NCI-H446 (cell line): ENCODE data around the gene DAB1.
A peak's percentile ranks its signal among the peaks of the same experiment; 100 is the strongest.

Source experiments
- DNase-seq, 2 experiments: peaks; one replicate each; lab custom pipeline; 2025; lab: John Stamatoyannopoulos, UW

DAB1 gene

DNA sequence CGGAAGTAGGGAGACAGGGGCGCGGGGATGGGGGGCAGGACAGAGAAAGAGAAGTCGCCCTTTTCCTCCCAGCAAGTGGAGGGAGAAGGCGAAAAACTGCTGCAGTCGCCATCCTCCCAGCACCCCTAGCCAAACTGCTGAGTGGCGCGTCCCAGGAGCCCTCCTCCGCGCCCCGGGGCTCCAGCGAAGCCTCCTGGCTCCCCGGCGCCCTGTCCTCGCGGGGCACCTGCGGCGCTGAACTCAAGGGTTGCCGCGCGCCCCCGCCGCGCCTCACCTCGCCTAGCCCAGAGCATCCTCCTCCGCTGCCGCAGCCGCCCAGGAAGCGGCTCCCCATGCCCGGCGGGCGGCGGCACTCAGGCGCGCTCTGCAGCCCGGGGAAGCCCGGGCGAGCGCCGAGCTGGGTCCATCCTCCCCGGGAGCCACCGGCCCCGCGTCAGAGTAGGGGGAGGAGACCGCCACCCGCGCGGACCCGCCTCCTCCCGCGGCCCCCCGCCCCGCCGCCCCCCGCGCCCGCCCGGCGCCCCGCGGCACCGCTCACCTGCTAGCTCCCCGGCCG, at the start of gene DAB1:
Gene DAB1, minus strand, starts transcription at position 405 of the 556 bp plus-strand sequence. CDS start 133,030 bp downstream, outside the sequence.
- no peak for DNase-seq

DNA sequence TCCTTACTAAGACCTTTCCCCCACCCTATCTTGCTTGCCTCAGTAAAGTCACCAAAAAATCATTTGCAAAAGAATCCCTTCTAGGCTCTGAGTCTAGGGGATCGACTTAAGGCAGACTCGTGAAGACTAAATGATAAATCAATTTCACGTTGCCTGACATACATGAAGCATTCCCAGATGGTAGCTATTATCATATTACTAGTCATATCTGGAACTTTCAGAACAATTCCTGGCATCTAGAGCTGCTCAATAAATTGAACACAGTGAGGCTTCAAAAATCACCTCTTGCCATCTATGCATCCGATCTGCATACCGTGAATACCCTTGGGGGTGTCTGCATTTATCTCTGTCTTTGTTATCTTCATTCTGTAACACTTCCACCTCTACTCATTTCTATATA, 49.6 kb upstream of the DAB1 start:
- DNase-seq = no peak

DNA sequence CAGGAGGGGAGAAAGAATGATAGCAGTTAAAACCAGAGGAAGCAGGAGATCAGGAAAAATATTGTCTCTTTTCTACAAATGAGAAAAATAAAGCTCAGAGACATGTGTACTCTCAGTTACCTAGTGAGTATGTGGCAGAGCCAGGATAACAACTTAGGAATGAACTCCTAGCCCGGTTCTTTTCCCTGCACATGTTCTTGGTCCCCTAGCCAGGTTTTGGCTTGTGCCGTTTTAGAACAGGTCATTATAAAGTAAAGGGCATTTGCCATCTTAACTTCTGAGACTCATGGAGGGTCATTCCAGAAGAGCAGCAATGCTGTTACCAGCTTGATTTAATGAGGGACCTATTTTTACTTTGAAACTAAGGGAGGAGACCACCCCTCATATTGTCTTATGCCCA, 48.1 kb upstream of the DAB1 start:
- DNase-seq = no peak

DNA sequence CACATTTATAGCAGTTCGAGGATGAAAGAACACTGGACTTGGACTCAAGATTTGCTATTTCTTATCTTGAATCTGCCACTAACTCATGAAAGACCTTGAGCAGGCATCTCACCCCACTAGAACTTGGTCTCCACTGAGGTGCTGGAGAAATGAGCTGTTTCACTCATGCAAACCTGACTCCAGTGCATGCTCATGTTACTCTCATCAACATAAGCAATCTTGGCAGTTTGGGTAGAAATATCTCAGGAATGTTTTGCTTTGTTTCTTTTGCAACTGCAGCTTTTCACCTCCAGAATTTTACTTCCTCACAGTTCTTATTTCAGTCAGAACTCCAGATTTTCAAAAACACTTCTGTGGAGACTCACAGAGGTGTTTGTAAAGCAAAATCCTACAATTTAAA, 46.2 kb upstream of the DAB1 start:
- DNase-seq = no peak

DNA sequence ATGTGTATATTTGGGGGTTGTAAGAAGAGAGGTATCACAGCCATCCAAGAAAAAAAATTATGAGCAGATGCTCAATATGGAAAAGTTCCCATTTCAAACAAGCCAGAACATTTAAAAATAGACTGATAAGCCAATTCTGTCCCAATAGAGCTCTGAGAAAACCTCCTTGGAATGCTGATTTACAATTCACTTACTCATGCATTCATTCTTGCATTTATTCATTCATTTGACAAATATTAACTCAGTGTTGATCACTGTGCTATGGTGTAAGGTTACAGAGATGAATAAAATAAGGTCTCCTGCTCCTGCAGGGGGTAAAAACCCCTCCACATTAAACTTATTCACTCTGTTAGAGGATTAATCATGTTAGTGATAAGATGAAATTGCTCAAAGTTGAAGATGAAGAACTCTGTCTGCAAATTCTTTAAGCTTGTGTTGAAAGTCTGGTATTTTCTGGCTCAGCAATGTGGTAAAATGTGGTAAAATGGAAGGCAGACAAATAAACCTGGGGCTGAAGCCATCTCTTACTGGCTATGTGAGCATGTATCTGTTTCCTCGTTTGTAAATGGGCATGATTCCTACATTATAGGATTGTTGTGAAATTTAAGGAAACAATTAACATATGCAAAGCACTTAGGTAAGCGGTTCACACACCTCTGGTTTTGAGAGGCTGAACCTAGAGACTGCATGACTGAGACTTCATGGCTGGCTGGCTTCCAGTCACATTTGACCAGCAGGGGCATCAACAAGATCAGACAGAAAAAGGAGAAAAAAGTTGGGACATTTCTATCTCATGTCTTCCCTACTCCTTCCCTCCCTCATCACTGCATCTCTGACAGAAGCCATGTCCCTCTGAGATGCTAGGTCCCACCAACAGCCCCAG, 45.0 kb upstream of the DAB1 start:
- DNase-seq = peak in 1 of 2 experiments; percentile 12

- no peak for DNase-seq
Observed at GRCh38 chr1:57467830-57468229, 44.0 kb upstream of the DAB1 start.

DNA sequence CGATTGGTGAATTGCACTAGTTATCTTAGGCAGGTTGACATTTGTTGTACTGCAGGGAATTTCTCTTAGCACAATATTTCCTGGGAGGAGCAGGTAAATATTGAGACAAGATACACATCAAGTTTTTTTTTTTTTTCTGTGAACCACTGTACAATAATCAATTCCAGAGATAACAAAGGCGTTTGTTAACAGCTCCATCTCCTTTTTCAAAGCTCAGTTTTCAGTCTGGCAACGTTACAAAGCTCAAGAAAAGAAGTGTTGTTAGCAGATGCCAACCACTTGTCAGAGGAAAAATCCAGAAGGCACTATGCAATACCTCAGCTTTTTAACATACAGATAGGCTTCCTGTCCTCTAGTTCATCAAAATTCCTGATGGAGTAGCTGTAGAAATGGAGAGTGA, 40.9 kb upstream of the DAB1 start:
- no peak for DNase-seq

GRCh38 chr1:57463343-57463742, 39.5 kb upstream of the DAB1 start:
- DNase-seq = no peak

GRCh38 chr1:57461405-57461804, 37.5 kb upstream of the DAB1 start:
- DNase-seq = no peak

DNA sequence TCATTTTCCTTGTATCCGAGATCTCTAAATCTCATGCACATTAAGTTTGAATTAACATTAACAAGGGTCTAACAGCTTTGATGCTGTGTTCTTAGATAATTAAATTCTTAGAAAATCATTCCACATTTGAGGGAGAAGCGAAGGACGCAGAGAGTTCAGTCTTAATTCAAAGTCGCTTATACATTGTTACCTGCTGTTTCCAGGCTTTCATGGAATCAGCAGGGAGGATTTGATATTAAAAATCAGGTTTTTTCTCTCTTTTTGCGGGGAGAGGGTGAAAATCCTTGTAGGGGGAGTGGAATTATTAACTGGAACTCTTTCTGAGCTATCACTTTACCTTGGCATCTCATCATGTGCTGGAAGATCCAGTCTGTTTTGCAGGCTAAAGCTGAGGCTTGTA, 27.7 kb upstream of the DAB1 start:
- DNase-seq = no peak

- DNase-seq = no peak
Observed at GRCh38 chr1:57450981-57451380, 27.1 kb upstream of the DAB1 start.

- no peak for DNase-seq
Observed at GRCh38 chr1:57447551-57447950, 23.7 kb upstream of the DAB1 start.

- DNase-seq = no peak
Observed at GRCh38 chr1:57443004-57443403, 19.1 kb upstream of the DAB1 start.

DNA sequence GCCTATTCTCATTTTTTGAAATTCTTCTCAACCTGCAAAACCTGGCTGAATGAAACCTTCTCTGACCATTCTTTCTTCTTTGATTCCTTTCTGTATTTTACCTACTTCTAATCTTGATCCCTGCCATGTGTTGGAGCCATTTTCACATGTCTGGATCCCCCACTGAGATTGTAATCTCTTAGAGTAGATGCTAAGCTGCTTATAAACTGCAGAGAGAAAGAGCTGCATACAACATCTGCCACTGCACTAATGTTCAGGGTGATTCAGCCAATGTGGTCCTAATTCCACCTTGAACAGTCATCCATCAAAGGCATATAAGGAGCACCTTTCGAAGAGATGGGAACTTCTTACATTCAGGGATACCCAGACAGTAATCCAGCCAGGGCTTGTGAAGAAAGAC, 16.2 kb upstream of the DAB1 start:
- DNase-seq = no peak

- no peak for DNase-seq
Observed at GRCh38 chr1:57431400-57431799, 7.5 kb upstream of the DAB1 start.

DNA sequence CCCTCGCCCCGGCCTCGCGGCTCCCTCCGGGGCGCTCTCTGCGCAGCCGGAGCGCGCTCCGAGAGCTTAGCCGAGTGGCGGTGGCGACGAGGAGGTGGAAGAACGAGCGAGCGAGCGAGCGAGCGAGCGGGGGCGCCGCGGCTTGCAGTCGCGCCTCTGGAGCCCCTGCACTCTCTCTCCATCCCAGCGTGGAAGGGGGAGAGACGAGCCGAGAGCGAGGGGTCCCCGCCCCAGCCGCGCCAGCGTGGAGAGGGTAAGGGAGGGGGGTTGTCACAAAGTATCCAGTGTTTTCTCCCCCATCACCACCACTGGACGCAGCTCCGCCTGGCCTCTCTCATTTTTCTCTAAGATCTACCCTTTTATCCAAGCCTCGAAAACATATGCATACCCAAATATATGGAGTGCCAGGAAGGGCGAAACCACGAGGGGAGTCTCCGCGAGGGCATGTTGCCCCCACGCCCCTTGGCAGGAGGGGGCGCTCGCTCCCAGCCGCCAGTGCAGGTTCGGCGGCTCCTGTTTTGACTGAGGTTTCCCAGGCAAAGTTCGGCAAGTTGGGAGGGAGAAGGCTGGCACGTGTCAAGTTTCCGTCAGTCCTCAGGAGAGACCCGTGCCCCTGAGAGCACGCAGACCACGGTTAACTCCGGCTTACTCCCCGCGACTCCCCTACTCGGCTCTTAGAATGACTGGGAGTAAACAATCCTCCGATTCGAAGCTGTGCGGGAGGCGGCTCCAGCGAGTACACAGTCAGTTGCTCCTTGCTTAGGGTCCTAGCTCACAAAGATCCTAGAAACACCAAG, 569 bp upstream of the DAB1 start:
- DNase-seq = peak in 1 of 2 experiments; percentile 3

DNA sequence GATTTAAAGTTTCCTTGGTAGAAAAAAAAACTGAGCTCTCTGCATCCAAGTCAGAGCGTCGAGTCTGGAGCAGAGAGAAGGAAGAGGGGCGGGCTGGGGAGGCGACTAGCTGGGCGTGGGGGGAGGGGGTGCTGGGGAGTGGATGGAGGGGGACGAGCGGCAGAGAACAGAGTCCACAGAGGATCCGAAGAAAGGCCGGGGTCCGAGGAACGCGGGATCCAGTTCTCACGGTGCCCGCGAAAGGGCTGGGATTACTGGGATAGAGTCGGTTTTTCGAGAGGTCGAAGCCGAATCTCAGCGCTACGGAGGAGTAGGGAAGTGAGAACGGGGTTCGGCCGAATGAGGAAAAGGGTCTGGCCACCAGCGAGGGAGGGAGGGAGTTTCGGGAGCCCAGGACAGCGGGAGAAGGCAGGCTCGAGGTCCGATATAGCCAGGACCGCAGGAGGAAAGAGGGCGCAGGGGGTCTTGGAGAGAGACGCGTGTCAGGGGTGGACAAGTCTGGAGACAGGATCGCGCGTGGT, 665 bp downstream of the DAB1 start:
- no peak for DNase-seq

GRCh38 chr1:57422271-57423134, 1.4 kb downstream of the DAB1 start:
- no peak for DNase-seq

DNA sequence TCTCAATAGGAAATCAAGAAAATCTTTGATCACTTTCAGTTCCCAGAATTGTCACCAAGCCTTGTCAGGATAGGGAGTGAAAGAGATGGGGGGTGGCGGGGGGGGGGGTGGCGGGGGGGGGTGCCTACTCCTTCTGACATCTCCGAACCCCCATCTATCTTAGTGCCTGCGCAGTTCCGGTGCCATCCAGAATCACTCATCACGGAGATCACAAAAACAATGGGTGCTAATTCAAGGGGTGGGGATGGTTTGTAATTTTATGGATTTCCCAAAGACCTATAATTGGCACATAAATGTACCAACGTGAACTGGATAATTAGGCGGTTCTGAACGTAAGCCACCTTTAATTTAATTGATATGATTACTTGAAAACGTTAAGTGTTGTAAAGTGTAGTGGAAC, 2.1 kb downstream of the DAB1 start:
- no peak for DNase-seq

- DNase-seq = no peak
Observed at GRCh38 chr1:57420981-57421785, 2.7 kb downstream of the DAB1 start.

DNA sequence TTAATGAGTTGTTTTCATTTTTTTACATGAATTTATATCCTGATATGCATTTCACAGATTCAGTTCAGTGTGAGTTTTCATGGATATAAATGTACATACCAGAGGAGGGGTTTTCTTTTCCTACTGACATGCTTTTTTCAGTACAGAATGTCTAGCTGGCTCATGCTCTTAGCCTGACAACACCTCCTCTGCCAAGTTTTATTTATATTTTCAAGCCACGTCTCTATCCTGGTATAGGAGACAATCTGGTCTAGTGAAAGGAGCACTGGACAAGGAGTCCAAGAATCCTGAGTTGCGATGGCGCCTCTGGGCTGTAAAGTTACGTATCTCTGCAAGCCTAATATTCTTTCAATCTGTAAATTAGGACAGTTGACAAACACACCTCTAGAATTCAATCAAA, 4.9 kb downstream of the DAB1 start:
- no peak for DNase-seq
